Tibial nerve (tissue), 4 donors: Measurements from ENCODE around the gene DNASE1. TPM values are rescaled to one million over a fixed set of nuclear protein-coding genes. Genes with fewer than 3 reads are reported as not detected.

Source experiments
- DNase-seq, 2 donors: peaks; one replicate each; pipeline ENCODE4 v3.0.0-alpha.2; 2019; ENCODE audit warnings: low spot score in 2 of 2
- H3K27ac ChIP-seq, 4 donors: fragments of 200-600 bp; sonication (generic) in 3 of 4; one replicate each; pipeline ENCODE4 v1.5.1; 2017 to 2019; ENCODE audit warnings: mild to moderate bottlenecking in 1 of 4
- H3K27me3 ChIP-seq, 2 donors: fragments of 200-600 bp; sonication (generic) in 1 of 2; one replicate each; pipeline versions ENCODE4 v1.5.1 to v1.6.0; 2017 to 2019
- H3K36me3 ChIP-seq, 3 donors: fragments of 200-600 bp; sonication (generic); one replicate each; pipeline ENCODE4 v1.5.1; 2018 to 2019
- H3K4me1 ChIP-seq, 4 donors: fragments of 200-600 bp; sonication (generic) in 3 of 4; one replicate each; pipeline ENCODE4 v1.5.1; 2017 to 2019
- H3K4me3 ChIP-seq, 4 donors: fragments of 200-600 bp; sonication (generic) in 3 of 4; one replicate each; pipeline ENCODE4 v1.5.1; 2017 to 2019; ENCODE audit warnings: mild to moderate bottlenecking in 1 of 4, moderate library complexity in 1 of 4
- H3K9me3 ChIP-seq, 4 donors: fragments of 200-600 bp; sonication (generic) in 3 of 4; one replicate each; pipeline ENCODE4 v1.5.1; 2017 to 2019
- CTCF ChIP-seq, 5 experiments: fragments of 200-600 bp in 3 of 5; fragments of 450-650 bp in 2 of 5; sonication (generic) in 3 of 5; IDR thresholded peaks; one replicate each; pipeline ENCODE4 v1.5.1; 2016 to 2019; ENCODE audit warnings: antibody characterized with exemption in 5 of 5, mild to moderate bottlenecking in 3 of 5, moderate library complexity in 2 of 5
- EP300 ChIP-seq, 2 donors: sonication (generic); formaldehyde crosslinking; IDR thresholded peaks; one replicate each; pipeline ENCODE4 v1.6.1; 2017; ENCODE audit warnings: antibody characterized with exemption in 2 of 2, mild to moderate bottlenecking in 1 of 2
- POLR2A ChIP-seq, 2 donors: fragments of 450-650 bp; IDR thresholded peaks; one replicate each; pipeline ENCODE4 v1.6.1; 2017; ENCODE audit warnings: antibody characterized with exemption in 2 of 2, mild to moderate bottlenecking in 2 of 2, moderate library complexity in 2 of 2
- WGBS, 2 donors: methylation state at CpG; one replicate each; pipeline ENCODE4 v1.1.5; 2018; 5-methylcytosine and 5-hydroxymethylcytosine counted together
- total RNA-seq, 4 donors: library from RNA; depleted of rRNA; stranded (reverse); fragments of >200 nt; gene quantifications; one replicate each; pipeline ENCODE4 v1.1.0, GENCODE V29; 2016

The DNASE1 gene
- total RNA-seq, 4 donors from 2014 or later = 14.4 to 32.0 (median 22.4) TPM

- Histone ChIP-seq H3K27me3 (no peaks in the 10 kb centered on the region), H3K27ac (no peak overlapping the region), H3K36me3 (peaks cover 0 to 96% (median 5%) of the 10 kb centered on the region in 3 donors), H3K9me3 (no peaks in the 10 kb centered on the region), H3K4me1 (no peaks in the 10 kb centered on the region), H3K4me3 (no peak overlapping the region)
- TF ChIP-seq CTCF (IDR thresholded peaks at IDR 0.05) = no peak
- no peak for TF ChIP-seq EP300 (IDR thresholded peaks at IDR 0.05)
- TF ChIP-seq POLR2A (IDR thresholded peaks at IDR 0.05) = no peak
- WGBS, 2 donors = 92% methylated on average over 13 of the region's 13 CpGs
- no peak for DNase-seq
These were observed 19.3 kb downstream of the DNASE1 start for GRCh38 chr16:3673676-3674377.

GRCh38 chr16:3674513-3675295 is 20.2 kb downstream of the DNASE1 start:
- no peak for DNase-seq
- Histone ChIP-seq H3K9me3 (no peaks in the 10 kb centered on the region), H3K27me3 (no peaks in the 10 kb centered on the region), H3K36me3 (peaks cover 0 to 96% (median 5%) of the 10 kb centered on the region in 3 donors), H3K4me3 (no peak overlapping the region), H3K27ac (no peak overlapping the region), H3K4me1 (no peaks in the 10 kb centered on the region)
- TF ChIP-seq EP300 (IDR thresholded peaks at IDR 0.05) (no peak), CTCF (IDR thresholded peaks at IDR 0.05) (no peak), POLR2A (IDR thresholded peaks at IDR 0.05) (no peak)
- WGBS, 2 donors = 90 to 93% methylated on average over 30 to 33 of the region's 34 CpGs

GRCh38 chr16:3675601-3676130 is 21.2 kb downstream of the DNASE1 start:
- peaks cover 0 to 99% (median 5%) of the 10 kb centered on the region in 3 donors for H3K36me3 ChIP-seq
- no peaks in the 10 kb centered on the region for H3K4me1 ChIP-seq
- H3K27ac ChIP-seq = no peak overlapping the region
- 83 to 92% methylated on average over 24 of the region's 24 CpGs for WGBS, 2 donors
- DNase-seq = no peak
- no peak for TF ChIP-seq CTCF (IDR thresholded peaks at IDR 0.05)
- H3K4me3 ChIP-seq = no peak overlapping the region
- H3K27me3 ChIP-seq = no peaks in the 10 kb centered on the region
- H3K9me3 ChIP-seq = no peaks in the 10 kb centered on the region

- TF ChIP-seq EP300 (IDR thresholded peaks at IDR 0.05) (no peak), POLR2A (IDR thresholded peaks at IDR 0.05) (no peak)
- no peak overlapping the region for H3K4me3 ChIP-seq
- WGBS, 2 donors = 85 to 90% methylated on average over 11 of the region's 11 CpGs
- DNase-seq = no peak
- H3K27ac ChIP-seq = no peak overlapping the region
- H3K36me3 ChIP-seq = peaks cover 0 to 97% (median 0%) of the 10 kb centered on the region in 3 donors
- no peaks in the 10 kb centered on the region for H3K4me1 ChIP-seq
- H3K27me3 ChIP-seq = no peaks in the 10 kb centered on the region
- no peaks in the 10 kb centered on the region for H3K9me3 ChIP-seq
These were observed 23.5 kb downstream of the DNASE1 start for GRCh38 chr16:3677994-3678393.

GRCh38 chr16:3681206-3681605 is 26.7 kb downstream of the DNASE1 start:
- TF ChIP-seq CTCF (IDR thresholded peaks at IDR 0.05) = no peak
- no peak for TF ChIP-seq EP300 (IDR thresholded peaks at IDR 0.05)
- no peak for TF ChIP-seq POLR2A (IDR thresholded peaks at IDR 0.05)
- Histone ChIP-seq H3K4me3 (no peak overlapping the region), H3K9me3 (no peaks in the 10 kb centered on the region), H3K4me1 (no peaks in the 10 kb centered on the region), H3K27me3 (no peaks in the 10 kb centered on the region), H3K27ac (no peak overlapping the region), H3K36me3 (peaks cover 0 to 96% (median 8%) of the 10 kb centered on the region in 3 donors)
- no peak for DNase-seq
- WGBS, 2 donors = 86 to 88% methylated on average over 3 of the region's 3 CpGs
